A549 treated with DMSO at 1 μM for 4 hours (cell line): ENCODE data around the gene VWA2. TPM values are rescaled to one million over a fixed set of nuclear protein-coding genes. Genes with fewer than 3 reads are reported as not detected.

Experiments
- total RNA-seq: library from RNA; stranded (reverse); fragments of 200-300 nt; extraction: Qiagen RNA extraction; gene quantifications from 5 replicates; pipeline ENCODE4 v1.2.3, GENCODE V29; 2022; ENCODE audit warnings: low read depth

VWA2 gene, protein sequence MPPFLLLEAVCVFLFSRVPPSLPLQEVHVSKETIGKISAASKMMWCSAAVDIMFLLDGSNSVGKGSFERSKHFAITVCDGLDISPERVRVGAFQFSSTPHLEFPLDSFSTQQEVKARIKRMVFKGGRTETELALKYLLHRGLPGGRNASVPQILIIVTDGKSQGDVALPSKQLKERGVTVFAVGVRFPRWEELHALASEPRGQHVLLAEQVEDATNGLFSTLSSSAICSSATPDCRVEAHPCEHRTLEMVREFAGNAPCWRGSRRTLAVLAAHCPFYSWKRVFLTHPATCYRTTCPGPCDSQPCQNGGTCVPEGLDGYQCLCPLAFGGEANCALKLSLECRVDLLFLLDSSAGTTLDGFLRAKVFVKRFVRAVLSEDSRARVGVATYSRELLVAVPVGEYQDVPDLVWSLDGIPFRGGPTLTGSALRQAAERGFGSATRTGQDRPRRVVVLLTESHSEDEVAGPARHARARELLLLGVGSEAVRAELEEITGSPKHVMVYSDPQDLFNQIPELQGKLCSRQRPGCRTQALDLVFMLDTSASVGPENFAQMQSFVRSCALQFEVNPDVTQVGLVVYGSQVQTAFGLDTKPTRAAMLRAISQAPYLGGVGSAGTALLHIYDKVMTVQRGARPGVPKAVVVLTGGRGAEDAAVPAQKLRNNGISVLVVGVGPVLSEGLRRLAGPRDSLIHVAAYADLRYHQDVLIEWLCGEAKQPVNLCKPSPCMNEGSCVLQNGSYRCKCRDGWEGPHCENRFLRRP
- total RNA-seq, result not detected in 5 replicates

DNA sequence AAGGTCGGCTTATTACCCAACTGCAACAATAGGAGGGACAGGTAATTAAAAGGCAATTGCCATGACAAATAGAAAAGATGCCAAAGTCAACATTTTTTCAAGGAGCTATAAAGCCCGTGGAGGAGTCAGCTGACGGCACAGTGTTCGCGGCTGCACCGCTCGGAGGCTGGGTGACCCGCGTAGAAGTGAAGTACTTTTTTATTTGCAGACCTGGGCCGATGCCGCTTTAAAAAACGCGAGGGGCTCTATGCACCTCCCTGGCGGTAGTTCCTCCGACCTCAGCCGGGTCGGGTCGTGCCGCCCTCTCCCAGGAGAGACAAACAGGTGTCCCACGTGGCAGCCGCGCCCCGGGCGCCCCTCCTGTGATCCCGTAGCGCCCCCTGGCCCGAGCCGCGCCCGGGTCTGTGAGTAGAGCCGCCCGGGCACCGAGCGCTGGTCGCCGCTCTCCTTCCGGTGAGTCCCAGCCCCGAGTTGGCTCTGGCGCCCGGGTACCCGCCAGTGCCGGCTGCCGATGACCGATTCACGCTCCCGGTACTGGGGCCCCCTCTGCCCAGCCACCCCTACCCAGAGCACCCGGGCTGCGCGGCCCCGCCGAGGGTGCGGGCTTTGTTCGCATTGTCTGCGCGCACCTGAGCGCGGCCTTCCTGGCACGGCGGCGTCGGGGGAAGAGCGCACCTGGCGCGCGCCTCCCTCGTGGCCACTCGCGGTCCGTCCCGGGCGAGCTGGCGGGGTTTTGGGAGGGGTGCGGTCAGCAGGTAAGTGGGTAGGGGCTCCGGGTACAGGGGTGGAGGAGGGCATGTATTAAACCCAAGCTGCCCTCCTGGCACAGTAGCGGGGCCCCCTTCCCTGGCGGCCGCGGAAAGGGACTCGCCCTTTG is at the start of gene VWA2:
VWA2 (plus strand) TSS at position 138 of the 877 bp plus-strand sequence. CDS start 9,460 bp downstream, outside the sequence.

Other genes with a start within 250 kb of the VWA2 start
- 0.54 to 0.86 TPM (median 0.76 TPM) in 5 replicates for gene ADRB1, start 195.4 kb upstream of the VWA2 start, total RNA-seq
- gene CCDC186, start 65.1 kb upstream of the VWA2 start, total RNA-seq, result 4.6 to 7.0 TPM (median 5.8 TPM) in 5 replicates
- not detected in 5 replicates for gene TDRD1, start 59.9 kb upstream of the VWA2 start, total RNA-seq
- 21.7 to 29.6 TPM (median 25.1 TPM) in 5 replicates for gene AFAP1L2, start 165.2 kb downstream of the VWA2 start, total RNA-seq